ENCODE results near the gene ANKRD6. TPM values are rescaled to one million over a fixed set of nuclear protein-coding genes. Genes with fewer than 3 reads are reported as not detected.

The ANKRD6 gene
- total RNA-seq, 3 donors from 2014 or later, result 2.3 to 2.7 (median 2.7) TPM

GRCh38 chr6:89471287-89471867, 38.4 kb downstream of the ANKRD6 start:
- ATAC-seq (no peak), DNase-seq (no peak)
- Mint-ChIP-seq H3K36me3 (ENCODE audit: insufficient read depth) (no peaks in the 10 kb centered on the region), H3K27me3 (ENCODE audit: low read depth) (no peaks in the 10 kb centered on the region), H3K4me1 (ENCODE audit: low read depth) (peaks cover 18% of the 10 kb centered on the region), H3K4me3 (no peak overlapping the region), H3K9me3 (no peaks in the 10 kb centered on the region)

- DNase-seq, result no peak
- Mint-ChIP-seq H3K4me3 (no peak overlapping the region), H3K36me3 (ENCODE audit: insufficient read depth) (no peaks in the 10 kb centered on the region), H3K4me1 (ENCODE audit: low read depth) (peaks cover 18% of the 10 kb centered on the region), H3K27me3 (ENCODE audit: low read depth) (no peaks in the 10 kb centered on the region), H3K9me3 (no peaks in the 10 kb centered on the region)
- ATAC-seq, result no peak
Observed at GRCh38 chr6:89475101-89475500, 42.1 kb downstream of the ANKRD6 start.

- peak overlapping the region; percentile 27 for H3K4me3 Mint-ChIP-seq
Observed at GRCh38 chr6:89475634-89476033, 42.7 kb downstream of the ANKRD6 start.

GRCh38 chr6:89479897-89480296, 46.9 kb downstream of the ANKRD6 start:
- Mint-ChIP-seq H3K9me3 (no peaks in the 10 kb centered on the region), H3K27me3 (ENCODE audit: low read depth) (no peaks in the 10 kb centered on the region), H3K4me1 (ENCODE audit: low read depth) (peaks cover 9% of the 10 kb centered on the region), H3K4me3 (no peak overlapping the region), H3K36me3 (ENCODE audit: insufficient read depth) (no peaks in the 10 kb centered on the region)
- ATAC-seq, result no peak
- no peak for DNase-seq

More at GRCh38 chr6:89475634-89476033, 42.7 kb downstream of the ANKRD6 start:
- Mint-ChIP-seq H3K36me3 (ENCODE audit: insufficient read depth) (no peaks in the 10 kb centered on the region), H3K9me3 (no peaks in the 10 kb centered on the region), H3K4me1 (ENCODE audit: low read depth) (peaks cover 18% of the 10 kb centered on the region), H3K27me3 (ENCODE audit: low read depth) (no peaks in the 10 kb centered on the region)
- DNase-seq (no peak), ATAC-seq (peak; percentile 61 to 77)

GRCh38 chr6:89481695-89482094, 48.7 kb downstream of the ANKRD6 start:
- H3K36me3 Mint-ChIP-seq (ENCODE audit: insufficient read depth), result no peaks in the 10 kb centered on the region
- DNase-seq (no peak), ATAC-seq (no peak)
- H3K9me3 Mint-ChIP-seq, result no peaks in the 10 kb centered on the region
- H3K27me3 Mint-ChIP-seq (ENCODE audit: low read depth), result no peaks in the 10 kb centered on the region
- no peaks in the 10 kb centered on the region for H3K4me1 Mint-ChIP-seq (ENCODE audit: low read depth)
- no peak overlapping the region for H3K4me3 Mint-ChIP-seq

- H3K4me3 Mint-ChIP-seq, result no peak overlapping the region
- H3K9me3 Mint-ChIP-seq, result no peaks in the 10 kb centered on the region
- H3K27me3 Mint-ChIP-seq (ENCODE audit: low read depth), result no peaks in the 10 kb centered on the region
- ATAC-seq, result no peak
- no peak for DNase-seq
- H3K4me1 Mint-ChIP-seq (ENCODE audit: low read depth), result no peaks in the 10 kb centered on the region
- H3K36me3 Mint-ChIP-seq (ENCODE audit: insufficient read depth), result no peaks in the 10 kb centered on the region
Observed at GRCh38 chr6:89482126-89482525, 49.2 kb downstream of the ANKRD6 start.

GRCh38 chr6:89483111-89483720, 50.3 kb downstream of the ANKRD6 start:
- Mint-ChIP-seq H3K4me1 (ENCODE audit: low read depth) (no peaks in the 10 kb centered on the region), H3K9me3 (no peaks in the 10 kb centered on the region), H3K4me3 (no peak overlapping the region), H3K27me3 (ENCODE audit: low read depth) (no peaks in the 10 kb centered on the region), H3K36me3 (ENCODE audit: insufficient read depth) (no peaks in the 10 kb centered on the region)
- ATAC-seq (no peak), DNase-seq (no peak)

- Mint-ChIP-seq H3K4me1 (ENCODE audit: low read depth) (no peaks in the 10 kb centered on the region), H3K9me3 (no peaks in the 10 kb centered on the region), H3K36me3 (ENCODE audit: insufficient read depth) (no peaks in the 10 kb centered on the region), H3K4me3 (no peak overlapping the region), H3K27me3 (ENCODE audit: low read depth) (no peaks in the 10 kb centered on the region)
- no peak for ATAC-seq
- DNase-seq, result no peak
Observed at GRCh38 chr6:89485320-89485719, 52.4 kb downstream of the ANKRD6 start.

GRCh38 chr6:89487864-89488263, 54.9 kb downstream of the ANKRD6 start:
- ATAC-seq (no peak), DNase-seq (no peak)
- Mint-ChIP-seq H3K36me3 (ENCODE audit: insufficient read depth) (no peaks in the 10 kb centered on the region), H3K4me3 (no peak overlapping the region), H3K9me3 (no peaks in the 10 kb centered on the region), H3K4me1 (ENCODE audit: low read depth) (no peaks in the 10 kb centered on the region), H3K27me3 (ENCODE audit: low read depth) (no peaks in the 10 kb centered on the region)

GRCh38 chr6:89488438-89488837, 55.5 kb downstream of the ANKRD6 start:
- ATAC-seq, result no peak
- no peaks in the 10 kb centered on the region for H3K9me3 Mint-ChIP-seq
- no peaks in the 10 kb centered on the region for H3K4me1 Mint-ChIP-seq (ENCODE audit: low read depth)
- H3K36me3 Mint-ChIP-seq (ENCODE audit: insufficient read depth), result no peaks in the 10 kb centered on the region
- no peaks in the 10 kb centered on the region for H3K27me3 Mint-ChIP-seq (ENCODE audit: low read depth)
- no peak for DNase-seq
- no peak overlapping the region for H3K4me3 Mint-ChIP-seq

GRCh38 chr6:89489078-89489477, 56.1 kb downstream of the ANKRD6 start:
- H3K9me3 Mint-ChIP-seq, result no peaks in the 10 kb centered on the region
- H3K4me1 Mint-ChIP-seq (ENCODE audit: low read depth), result no peaks in the 10 kb centered on the region
- no peaks in the 10 kb centered on the region for H3K27me3 Mint-ChIP-seq (ENCODE audit: low read depth)
- no peaks in the 10 kb centered on the region for H3K36me3 Mint-ChIP-seq (ENCODE audit: insufficient read depth)
- DNase-seq (no peak), ATAC-seq (no peak)
- no peak overlapping the region for H3K4me3 Mint-ChIP-seq

GRCh38 chr6:89492025-89492640, 59.2 kb downstream of the ANKRD6 start:
- Mint-ChIP-seq H3K4me1 (ENCODE audit: low read depth) (no peaks in the 10 kb centered on the region), H3K36me3 (ENCODE audit: insufficient read depth) (no peaks in the 10 kb centered on the region), H3K4me3 (no peak overlapping the region), H3K9me3 (no peaks in the 10 kb centered on the region), H3K27me3 (ENCODE audit: low read depth) (no peaks in the 10 kb centered on the region)
- DNase-seq, result no peak
- ATAC-seq, result no peak

- no peaks in the 10 kb centered on the region for H3K36me3 Mint-ChIP-seq (ENCODE audit: insufficient read depth)
- no peaks in the 10 kb centered on the region for H3K4me1 Mint-ChIP-seq (ENCODE audit: low read depth)
- H3K4me3 Mint-ChIP-seq, result no peak overlapping the region
- DNase-seq, result no peak
- no peaks in the 10 kb centered on the region for H3K27me3 Mint-ChIP-seq (ENCODE audit: low read depth)
- ATAC-seq, result no peak
- no peaks in the 10 kb centered on the region for H3K9me3 Mint-ChIP-seq
Observed at GRCh38 chr6:89494131-89494793, 61.3 kb downstream of the ANKRD6 start.

GRCh38 chr6:89495961-89496535, 63.1 kb downstream of the ANKRD6 start:
- no peaks in the 10 kb centered on the region for H3K9me3 Mint-ChIP-seq
- DNase-seq, result no peak
- ATAC-seq, result no peak
- no peaks in the 10 kb centered on the region for H3K27me3 Mint-ChIP-seq (ENCODE audit: low read depth)
- H3K4me1 Mint-ChIP-seq (ENCODE audit: low read depth), result no peaks in the 10 kb centered on the region
- no peaks in the 10 kb centered on the region for H3K36me3 Mint-ChIP-seq (ENCODE audit: insufficient read depth)
- no peak overlapping the region for H3K4me3 Mint-ChIP-seq

Data from activated T-cell treated with anti-CD3 and anti-CD28 coated beads, Interleukin-2, amount 50 U/mL, for 4 hours (primary cell).